Chondrocyte (in vitro differentiated cells): Measurements from ENCODE around the gene TREH. TPM values are rescaled to one million over a fixed set of nuclear protein-coding genes. Genes with fewer than 3 reads are reported as not detected.
A peak's percentile ranks its signal among the peaks of the same experiment; 100 is the strongest.

Experiments
- DNase-seq: peaks from one replicate; pipeline ENCODE4 v3.0.0; 2021; ENCODE audit warnings: mixed read lengths, low spot score
- H3K27ac Mint-ChIP-seq: one replicate; pipeline ENCODE4 v1.8.0; 2021; ENCODE audit warnings: mild to moderate bottlenecking, moderate library complexity, mixed read lengths; ENCODE audit not compliant: unreplicated experiment
- H3K27me3 Mint-ChIP-seq: 2 replicates; pipeline ENCODE4 v1.8.0; 2021; ENCODE audit warnings: low read depth, mixed read lengths
- H3K36me3 Mint-ChIP-seq: 2 replicates; pipeline ENCODE4 v1.8.0; 2021; ENCODE audit warnings: low read depth, mixed read lengths
- H3K4me1 Mint-ChIP-seq: 2 replicates; pipeline ENCODE4 v1.8.0; 2021; ENCODE audit warnings: low read depth, mild to moderate bottlenecking, mixed read lengths
- H3K4me3 Mint-ChIP-seq: one replicate; pipeline ENCODE4 v1.8.0; 2021; ENCODE audit warnings: mild to moderate bottlenecking, moderate library complexity, mixed read lengths; ENCODE audit not compliant: unreplicated experiment
- H3K9me3 Mint-ChIP-seq: 2 replicates; pipeline ENCODE4 v1.8.0; 2021; ENCODE audit warnings: low read depth, mixed read lengths
- CTCF ChIP-seq: fragments of 200-600 bp; sonication (generic); IDR thresholded peaks from 2 replicates; pipeline ENCODE4 v1.5.0; 2021; ENCODE audit warnings: antibody characterized with exemption, mild to moderate bottlenecking, moderate library complexity
- microRNA-seq: library from miRNA; unstranded; fragments of <30 nt; microRNA quantifications from one replicate; pipeline ENCODE4 v1.2.0, GENCODE V29; 2020; ENCODE audit warnings: borderline number of aligned reads
- total RNA-seq: library from RNA; stranded (reverse); gene quantifications from 3 replicates; pipeline ENCODE4 v1.2.1, GENCODE V29; 2021

Gene TREH
- total RNA-seq, 1 donor from 2014 or later: not detected

DNA sequence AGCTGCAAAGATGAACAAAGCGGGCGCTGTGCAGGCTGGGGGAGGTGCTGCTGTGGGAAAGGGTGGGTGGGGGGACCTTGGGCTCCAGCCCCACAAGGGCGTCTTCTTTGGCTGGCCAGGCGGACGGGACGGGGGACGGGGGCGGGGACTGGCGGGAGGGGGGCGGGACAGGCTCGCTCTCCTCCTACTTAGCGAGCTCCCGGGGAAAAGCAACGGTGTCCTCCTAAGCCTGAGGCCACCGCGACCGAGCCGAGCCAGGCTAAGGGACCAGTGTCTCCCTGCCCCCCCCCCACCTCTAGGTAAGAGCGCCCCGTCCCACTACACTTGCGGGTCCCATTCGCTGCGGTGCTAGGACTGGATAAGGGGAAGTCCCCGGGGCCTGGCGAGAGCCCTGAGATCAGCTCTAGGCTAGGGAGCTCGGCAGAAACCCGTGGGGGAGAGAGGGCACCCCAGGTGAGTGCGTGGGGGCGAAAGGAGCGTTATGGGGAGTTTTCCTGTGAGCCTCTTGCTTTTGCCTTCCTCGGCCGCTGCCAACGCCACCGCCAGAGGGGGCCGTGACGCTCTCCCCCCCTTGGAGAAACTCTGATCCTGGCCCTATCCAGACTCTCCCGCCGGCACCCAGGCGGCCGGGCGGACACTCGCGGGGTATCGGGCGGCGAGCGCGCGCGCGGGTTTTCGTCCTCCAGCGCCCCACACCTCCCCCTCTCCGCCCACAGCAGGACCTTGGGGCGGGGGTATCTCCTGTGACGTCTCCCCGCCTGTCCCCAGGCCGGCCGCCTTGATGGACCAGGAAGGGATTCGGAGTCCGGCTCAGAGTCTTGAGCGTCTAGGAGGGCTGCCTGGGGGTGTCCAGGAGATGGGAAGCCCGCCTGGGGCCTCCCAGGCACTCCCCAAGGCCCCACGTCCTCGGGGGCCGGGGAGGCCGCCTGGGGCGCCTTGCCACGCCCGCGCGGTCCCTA lies 71.8 kb downstream of the TREH start, which contains the start of gene PHLDB1:
TSS of gene PHLDB1 (plus strand) at position 215 of the 959 bp plus-strand sequence. CDS start 6,222 bp downstream, outside the sequence.
- peak; percentile 82 for DNase-seq
- Mint-ChIP-seq H3K9me3 (no peaks in the 10 kb centered on the region), H3K4me1 (peaks cover 68% of the 10 kb centered on the region), H3K4me3 (peak within 1 kb of the TSS; percentile 79), H3K36me3 (peaks cover 3% of the 10 kb centered on the region), H3K27me3 (no peaks in the 10 kb centered on the region), H3K27ac (peak within 1 kb of the TSS; percentile 96)
- TF ChIP-seq CTCF: peak; percentile 82

Small RNA genes within 50 kb of the gene (microRNA-seq; reads per million reads assigned to microRNA genes)
- gene MIR6716: not detected

Other genes with a start within 250 kb of the TREH start
- gene KMT2A, start 243.2 kb downstream of the TREH start, total RNA-seq: 40.3 to 57.6 TPM (median 42.9 TPM) in 3 replicates
- 0.27 to 1.4 TPM in 2 of 3 replicates, not detected in the other for gene TTC36, start 152.2 kb downstream of the TREH start, total RNA-seq
- 23.3 to 27.1 TPM (median 26.3 TPM) in 3 replicates for gene TMEM25, start 148.5 kb downstream of the TREH start, total RNA-seq
- gene IFT46, start 113.7 kb downstream of the TREH start, total RNA-seq: 16.2 to 22.7 TPM (median 16.6 TPM) in 3 replicates
- 233 to 265 TPM (median 240 TPM) in 3 replicates for gene ARCN1, start 107.2 kb downstream of the TREH start, total RNA-seq
- gene PHLDB1, start 72.0 kb downstream of the TREH start, total RNA-seq: 164 to 271 TPM (median 179 TPM) in 3 replicates
- gene DDX6, start 111.5 kb upstream of the TREH start, total RNA-seq: 135 to 156 TPM (median 136 TPM) in 3 replicates
- 0.07 to 0.27 TPM in 2 of 3 replicates, not detected in the other for gene CXCR5, start 204.2 kb upstream of the TREH start, total RNA-seq
- 131 to 145 TPM (median 138 TPM) in 3 replicates for gene BCL9L, start 246.3 kb upstream of the TREH start, total RNA-seq